Measurements from ENCODE around the gene HSF2BP.
"Not testable (repeated sequence)": the region's sequence is repeated elsewhere in the genome, so short reads cannot be mapped to it uniquely, and the experiment has no call there.

HSF2BP gene

GRCh38 chr21:43662286-43662685, 3.0 kb upstream of the HSF2BP start:
- no peaks in the 10 kb centered on the region for H3K27me3 ChIP-seq (ENCODE audit: control insufficient read depth in 1 of 2, insufficient read depth in 2 of 2, low read length in 2 of 2)
- peaks cover 11% of the 10 kb centered on the region for H3K4me1 ChIP-seq (ENCODE audit: insufficient read depth, low read length)
- no peak overlapping the region for H3K27ac ChIP-seq (ENCODE audit: low read depth, low read length)
- H3K36me3 ChIP-seq (ENCODE audit: insufficient read depth, low read length), result peaks cover 5% of the 10 kb centered on the region
- no peaks in the 10 kb centered on the region for H3K9me3 ChIP-seq (ENCODE audit: low read length)
- H3K9ac ChIP-seq (ENCODE audit: low read length), result no peak overlapping the region
- no peak overlapping the region for H3K4me3 ChIP-seq (ENCODE audit: low read depth in 1 of 2, low read length in 2 of 2)

GRCh38 chr21:43658769-43659135, 536 bp downstream of the HSF2BP start:
- Histone ChIP-seq H3K9ac (ENCODE audit: low read length) (no peak overlapping the region), H3K4me3 (ENCODE audit: low read depth in 1 of 2, low read length in 2 of 2) (peak overlapping the region; percentile 92 to 99), H3K27ac (ENCODE audit: low read depth, low read length) (peak overlapping the region; percentile 94), H3K36me3 (ENCODE audit: insufficient read depth, low read length) (no peaks in the 10 kb centered on the region), H3K4me1 (ENCODE audit: insufficient read depth, low read length) (peaks cover 11% of the 10 kb centered on the region), H3K9me3 (ENCODE audit: low read length) (no peaks in the 10 kb centered on the region), H3K27me3 (ENCODE audit: control insufficient read depth in 1 of 2, insufficient read depth in 2 of 2, low read length in 2 of 2) (no peaks in the 10 kb centered on the region)

GRCh38 chr21:43658088-43658741, 1.1 kb downstream of the HSF2BP start:
- Histone ChIP-seq H3K9me3 (ENCODE audit: low read length) (no peaks in the 10 kb centered on the region), H3K4me3 (ENCODE audit: low read depth in 1 of 2, low read length in 2 of 2) (no peak overlapping the region), H3K36me3 (ENCODE audit: insufficient read depth, low read length) (no peaks in the 10 kb centered on the region), H3K9ac (ENCODE audit: low read length) (no peak overlapping the region), H3K27ac (ENCODE audit: low read depth, low read length) (no peak overlapping the region), H3K27me3 (ENCODE audit: control insufficient read depth in 1 of 2, insufficient read depth in 2 of 2, low read length in 2 of 2) (no peaks in the 10 kb centered on the region), H3K4me1 (ENCODE audit: insufficient read depth, low read length) (peaks cover 11% of the 10 kb centered on the region)

- Histone ChIP-seq H3K9me3 (ENCODE audit: low read length) (no peaks in the 10 kb centered on the region), H3K27ac (ENCODE audit: low read depth, low read length) (no peak overlapping the region), H3K27me3 (ENCODE audit: control insufficient read depth in 1 of 2, insufficient read depth in 2 of 2, low read length in 2 of 2) (no peaks in the 10 kb centered on the region), H3K4me1 (ENCODE audit: insufficient read depth, low read length) (peaks cover 11% of the 10 kb centered on the region), H3K4me3 (ENCODE audit: low read depth in 1 of 2, low read length in 2 of 2) (no peak overlapping the region), H3K9ac (ENCODE audit: low read length) (no peak overlapping the region), H3K36me3 (ENCODE audit: insufficient read depth, low read length) (no peaks in the 10 kb centered on the region)
Measured at GRCh38 chr21:43657355-43658087, 1.8 kb downstream of the HSF2BP start.

- H3K27ac ChIP-seq (ENCODE audit: low read depth, low read length), result no peak overlapping the region
- no peaks in the 10 kb centered on the region for H3K9me3 ChIP-seq (ENCODE audit: low read length)
- no peaks in the 10 kb centered on the region for H3K27me3 ChIP-seq (ENCODE audit: control insufficient read depth in 1 of 2, insufficient read depth in 2 of 2, low read length in 2 of 2)
- H3K4me1 ChIP-seq (ENCODE audit: insufficient read depth, low read length), result no peaks in the 10 kb centered on the region
- H3K4me3 ChIP-seq (ENCODE audit: low read depth in 1 of 2, low read length in 2 of 2), result no peak overlapping the region
- H3K36me3 ChIP-seq (ENCODE audit: insufficient read depth, low read length), result no peaks in the 10 kb centered on the region
- H3K9ac ChIP-seq (ENCODE audit: low read length), result no peak overlapping the region
Measured at GRCh38 chr21:43654806-43655489, 4.3 kb downstream of the HSF2BP start.

- no peaks in the 10 kb centered on the region for H3K9me3 ChIP-seq (ENCODE audit: low read length)
- H3K27ac ChIP-seq (ENCODE audit: low read depth, low read length), result no peak overlapping the region
- no peaks in the 10 kb centered on the region for H3K4me1 ChIP-seq (ENCODE audit: insufficient read depth, low read length)
- H3K4me3 ChIP-seq (ENCODE audit: low read depth in 1 of 2, low read length in 2 of 2), result no peak overlapping the region
- no peak overlapping the region for H3K9ac ChIP-seq (ENCODE audit: low read length)
- H3K27me3 ChIP-seq (ENCODE audit: control insufficient read depth in 1 of 2, insufficient read depth in 2 of 2, low read length in 2 of 2), result no peaks in the 10 kb centered on the region
- H3K36me3 ChIP-seq (ENCODE audit: insufficient read depth, low read length), result no peaks in the 10 kb centered on the region
Measured at GRCh38 chr21:43653626-43654025, 5.7 kb downstream of the HSF2BP start.

GRCh38 chr21:43652616-43653015, 6.7 kb downstream of the HSF2BP start:
- Histone ChIP-seq H3K4me3 (ENCODE audit: low read depth in 1 of 2, low read length in 2 of 2) (no peak overlapping the region), H3K9me3 (ENCODE audit: low read length) (no peaks in the 10 kb centered on the region), H3K4me1 (ENCODE audit: insufficient read depth, low read length) (no peaks in the 10 kb centered on the region), H3K9ac (ENCODE audit: low read length) (no peak overlapping the region), H3K36me3 (ENCODE audit: insufficient read depth, low read length) (no peaks in the 10 kb centered on the region), H3K27me3 (ENCODE audit: control insufficient read depth in 1 of 2, insufficient read depth in 2 of 2, low read length in 2 of 2) (no peaks in the 10 kb centered on the region), H3K27ac (ENCODE audit: low read depth, low read length) (no peak overlapping the region)

GRCh38 chr21:43651926-43652325, 7.4 kb downstream of the HSF2BP start:
- H3K36me3 ChIP-seq (ENCODE audit: insufficient read depth, low read length); H3K4me3 ChIP-seq (ENCODE audit: low read depth in 1 of 2, low read length in 2 of 2); H3K27me3 ChIP-seq (ENCODE audit: control insufficient read depth in 1 of 2, insufficient read depth in 2 of 2, low read length in 2 of 2); H3K4me1 ChIP-seq (ENCODE audit: insufficient read depth, low read length); H3K27ac ChIP-seq (ENCODE audit: low read depth, low read length); H3K9ac ChIP-seq (ENCODE audit: low read length); H3K9me3 ChIP-seq (ENCODE audit: low read length): not testable (repeated sequence)

GRCh38 chr21:43648171-43648570, 11.1 kb downstream of the HSF2BP start:
- no peak overlapping the region for H3K4me3 ChIP-seq (ENCODE audit: low read depth in 1 of 2, low read length in 2 of 2)
- no peaks in the 10 kb centered on the region for H3K27me3 ChIP-seq (ENCODE audit: control insufficient read depth in 1 of 2, insufficient read depth in 2 of 2, low read length in 2 of 2)
- no peak overlapping the region for H3K9ac ChIP-seq (ENCODE audit: low read length)
- no peak overlapping the region for H3K27ac ChIP-seq (ENCODE audit: low read depth, low read length)
- no peaks in the 10 kb centered on the region for H3K36me3 ChIP-seq (ENCODE audit: insufficient read depth, low read length)
- H3K9me3 ChIP-seq (ENCODE audit: low read length), result no peaks in the 10 kb centered on the region
- H3K4me1 ChIP-seq (ENCODE audit: insufficient read depth, low read length), result peaks cover 16% of the 10 kb centered on the region

- no peak overlapping the region for H3K9ac ChIP-seq (ENCODE audit: low read length)
- no peaks in the 10 kb centered on the region for H3K36me3 ChIP-seq (ENCODE audit: insufficient read depth, low read length)
- peaks cover 16% of the 10 kb centered on the region for H3K4me1 ChIP-seq (ENCODE audit: insufficient read depth, low read length)
- no peak overlapping the region for H3K27ac ChIP-seq (ENCODE audit: low read depth, low read length)
- no peaks in the 10 kb centered on the region for H3K27me3 ChIP-seq (ENCODE audit: control insufficient read depth in 1 of 2, insufficient read depth in 2 of 2, low read length in 2 of 2)
- no peak overlapping the region for H3K4me3 ChIP-seq (ENCODE audit: low read depth in 1 of 2, low read length in 2 of 2)
- no peaks in the 10 kb centered on the region for H3K9me3 ChIP-seq (ENCODE audit: low read length)
Measured at GRCh38 chr21:43646550-43647260, 12.6 kb downstream of the HSF2BP start.

GRCh38 chr21:43645976-43646375, 13.3 kb downstream of the HSF2BP start:
- peaks cover 16% of the 10 kb centered on the region for H3K4me1 ChIP-seq (ENCODE audit: insufficient read depth, low read length)
- no peak overlapping the region for H3K4me3 ChIP-seq (ENCODE audit: low read depth in 1 of 2, low read length in 2 of 2)
- no peaks in the 10 kb centered on the region for H3K9me3 ChIP-seq (ENCODE audit: low read length)
- H3K36me3 ChIP-seq (ENCODE audit: insufficient read depth, low read length), result no peaks in the 10 kb centered on the region
- no peak overlapping the region for H3K27ac ChIP-seq (ENCODE audit: low read depth, low read length)
- no peaks in the 10 kb centered on the region for H3K27me3 ChIP-seq (ENCODE audit: control insufficient read depth in 1 of 2, insufficient read depth in 2 of 2, low read length in 2 of 2)
- no peak overlapping the region for H3K9ac ChIP-seq (ENCODE audit: low read length)
